ENCODE measurements around the gene STAMBPL1.
"Not testable (repeated sequence)": the region's sequence is repeated elsewhere in the genome, so short reads cannot be mapped to it uniquely, and the experiment has no call there.

Gene STAMBPL1

GRCh38 chr10:88857831-88858230 is 22.2 kb upstream of the STAMBPL1 start:
- DNase-seq (ENCODE audit: low read depth in 2 of 2) = no peak

GRCh38 chr10:88858491-88858890 is 21.6 kb upstream of the STAMBPL1 start:
- no peak for DNase-seq (ENCODE audit: low read depth in 2 of 2)

DNA sequence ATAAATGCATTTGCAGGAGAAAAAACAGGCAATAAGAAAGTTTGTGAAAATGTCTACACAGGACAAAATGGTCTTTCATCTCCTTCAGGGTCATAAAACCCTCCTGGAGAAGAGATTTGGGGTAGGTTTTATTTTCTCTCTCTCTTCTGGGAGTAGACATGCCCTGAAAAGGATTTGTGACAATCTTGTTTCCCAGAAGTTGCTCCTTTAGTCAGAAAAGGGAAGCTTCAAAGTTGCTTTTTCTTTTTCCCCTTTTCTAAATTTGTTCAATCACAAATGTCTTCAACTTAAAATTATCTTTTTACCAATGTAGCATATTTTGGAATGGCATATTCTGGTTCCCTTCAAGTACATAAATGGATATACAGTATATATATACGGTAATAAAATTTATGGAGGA is 19.0 kb upstream of the STAMBPL1 start:
- DNase-seq (ENCODE audit: low read depth in 2 of 2) = no peak

- DNase-seq (ENCODE audit: low read depth in 2 of 2) = no peak
Measured at GRCh38 chr10:88865281-88865876, 14.7 kb upstream of the STAMBPL1 start.

- DNase-seq (ENCODE audit: low read depth in 2 of 2) = no peak
Measured at GRCh38 chr10:88866454-88866853, 13.6 kb upstream of the STAMBPL1 start.

- no peak for DNase-seq (ENCODE audit: low read depth in 2 of 2)
Measured at GRCh38 chr10:88870089-88870488, 10.0 kb upstream of the STAMBPL1 start.

- DNase-seq (ENCODE audit: low read depth in 2 of 2) = no peak
Measured at GRCh38 chr10:88873757-88874156, 6.3 kb upstream of the STAMBPL1 start.

GRCh38 chr10:88874281-88874680 is 5.8 kb upstream of the STAMBPL1 start:
- DNase-seq (ENCODE audit: low read depth in 2 of 2) = no peak

- no peak for DNase-seq (ENCODE audit: low read depth in 2 of 2)
Measured at GRCh38 chr10:88875081-88875480, 5.0 kb upstream of the STAMBPL1 start.

DNA sequence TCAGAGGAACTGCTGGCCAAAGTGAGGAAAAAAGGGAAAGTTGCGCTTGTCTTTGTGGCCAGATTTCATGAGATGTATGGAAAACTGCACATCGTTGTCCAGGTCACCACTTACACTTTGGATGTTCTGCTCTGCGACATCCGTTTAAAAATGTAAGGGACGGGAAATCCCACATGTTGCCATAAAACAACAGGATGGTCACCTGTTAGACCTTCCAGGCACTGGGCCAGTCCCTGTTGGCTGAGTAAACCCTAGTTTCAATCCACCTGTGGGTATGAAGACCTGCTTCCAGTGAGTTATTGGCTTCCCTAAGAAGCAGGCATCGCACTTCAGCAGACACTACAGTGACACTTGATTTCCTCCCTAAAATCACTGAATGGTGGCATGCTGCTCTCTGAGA is 2.7 kb upstream of the STAMBPL1 start:
- DNase-seq (ENCODE audit: low read depth in 2 of 2) = no peak

GRCh38 chr10:88880282-88881076 is 434 bp downstream of the STAMBPL1 start:
- peak; percentile 45 to 59 for DNase-seq (ENCODE audit: low read depth in 2 of 2)

DNA sequence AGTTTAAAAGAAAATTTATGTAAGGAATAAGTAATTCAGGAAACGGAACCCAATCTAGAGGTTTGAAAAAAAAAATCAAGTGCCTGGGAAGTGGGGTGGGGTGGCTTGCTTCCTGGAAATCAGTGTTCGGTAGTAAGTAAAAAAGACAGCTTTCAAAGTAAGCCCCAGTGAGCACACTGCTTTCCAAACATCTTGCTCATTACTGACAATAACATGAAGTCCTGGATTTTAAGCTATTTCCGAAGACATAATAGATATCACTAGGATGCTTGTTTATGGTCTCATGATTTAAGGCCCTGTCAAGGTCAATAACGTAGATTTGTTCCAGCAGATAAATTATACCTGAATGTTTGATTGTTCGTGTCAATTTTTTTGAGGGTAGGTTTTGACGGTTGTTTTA is 1.3 kb downstream of the STAMBPL1 start:
- DNase-seq (ENCODE audit: low read depth in 2 of 2) = no peak

DNA sequence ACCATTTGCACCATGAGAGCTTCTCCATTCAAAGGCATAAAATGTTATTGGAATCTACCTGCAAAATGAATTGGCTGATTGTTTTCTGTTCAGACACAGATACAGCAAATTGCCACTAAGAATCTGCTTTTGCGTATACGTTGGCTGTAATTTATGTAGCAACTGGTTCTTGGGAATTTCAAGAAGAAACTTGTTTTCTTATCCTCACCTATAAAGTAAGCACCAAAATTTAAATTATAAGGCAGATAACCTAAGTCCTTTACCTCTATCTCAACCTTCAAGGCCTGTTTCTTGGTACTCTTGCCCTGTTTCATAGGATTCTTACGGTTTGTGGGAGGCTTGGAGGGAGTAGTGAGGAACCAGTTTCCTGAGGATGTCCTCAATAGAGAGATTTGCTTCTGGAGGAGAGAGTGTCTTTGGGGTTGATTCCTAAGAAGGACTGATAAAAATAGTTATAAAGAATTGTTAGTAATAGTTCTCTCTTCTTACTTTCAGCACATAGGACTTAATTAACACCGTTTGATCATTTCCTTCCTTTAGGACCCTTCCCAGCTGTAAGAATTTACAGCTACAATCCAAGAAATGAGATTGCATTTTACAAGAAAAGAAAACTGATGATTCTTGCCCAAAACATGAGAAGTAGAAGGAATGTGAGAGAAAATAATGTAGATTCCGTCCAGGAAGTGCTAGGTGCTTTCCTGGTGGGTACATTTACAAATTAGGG is 2.0 kb downstream of the STAMBPL1 start:
- no peak for DNase-seq (ENCODE audit: low read depth in 2 of 2)

DNA sequence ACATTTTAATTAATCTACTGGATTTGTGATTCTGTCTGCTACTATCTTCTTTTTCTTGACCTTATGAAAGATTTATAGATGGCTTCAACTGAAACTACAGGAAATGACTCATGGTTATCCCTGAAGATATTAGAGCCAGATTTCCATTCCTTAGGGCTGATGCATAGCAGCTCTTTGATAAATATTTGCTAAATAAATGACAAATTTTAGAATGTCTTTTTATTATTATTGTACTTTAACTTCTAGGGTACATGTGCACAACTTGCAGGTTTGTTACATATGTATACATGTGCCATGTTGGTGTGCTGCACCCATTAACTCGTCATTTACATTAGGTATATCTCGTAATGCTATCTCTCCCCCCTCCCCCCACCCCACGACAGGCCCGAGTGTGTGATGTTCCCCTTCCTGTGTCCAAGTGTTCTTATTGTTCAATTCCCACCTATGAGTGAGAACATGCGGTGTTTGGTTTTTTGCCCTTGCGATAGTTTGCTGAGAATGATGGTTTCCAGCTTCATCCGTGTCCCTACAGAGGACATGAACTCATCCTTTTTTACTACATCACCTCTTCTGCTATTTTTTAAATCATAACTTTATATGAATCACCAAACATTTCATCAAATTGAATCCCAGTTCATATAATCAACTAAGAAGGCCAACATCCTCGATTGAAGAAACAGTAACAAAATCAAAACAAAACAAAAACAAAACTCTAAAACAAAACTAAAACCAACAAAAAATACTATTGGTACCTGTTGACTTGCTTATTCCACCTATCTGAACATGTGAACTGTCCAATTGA is 2.8 kb downstream of the STAMBPL1 start:
- not testable (repeated sequence) for DNase-seq (ENCODE audit: low read depth in 2 of 2)

- no peak for DNase-seq (ENCODE audit: low read depth in 2 of 2)
Measured at GRCh38 chr10:88883448-88883809, 3.4 kb downstream of the STAMBPL1 start.

DNA sequence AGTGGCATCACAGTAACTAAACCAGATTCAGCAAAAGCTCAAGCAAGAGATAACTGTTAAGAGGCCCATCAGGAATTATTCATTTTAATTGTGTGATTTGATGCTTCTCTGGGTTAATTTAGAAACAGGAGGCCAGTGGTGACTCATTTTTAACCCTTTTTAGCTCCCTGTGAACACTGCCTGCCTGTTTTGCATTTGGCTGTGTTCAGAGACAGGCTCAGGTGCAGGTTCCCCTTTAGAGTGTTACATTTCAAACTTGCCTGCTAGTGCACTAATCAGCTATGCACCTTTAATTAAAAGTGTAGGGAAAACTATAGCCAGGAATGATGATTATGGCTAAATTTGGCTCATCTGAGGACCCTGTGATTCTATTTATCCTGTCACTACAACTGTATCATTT is 6.5 kb downstream of the STAMBPL1 start:
- DNase-seq (ENCODE audit: low read depth in 2 of 2) = no peak

DNA sequence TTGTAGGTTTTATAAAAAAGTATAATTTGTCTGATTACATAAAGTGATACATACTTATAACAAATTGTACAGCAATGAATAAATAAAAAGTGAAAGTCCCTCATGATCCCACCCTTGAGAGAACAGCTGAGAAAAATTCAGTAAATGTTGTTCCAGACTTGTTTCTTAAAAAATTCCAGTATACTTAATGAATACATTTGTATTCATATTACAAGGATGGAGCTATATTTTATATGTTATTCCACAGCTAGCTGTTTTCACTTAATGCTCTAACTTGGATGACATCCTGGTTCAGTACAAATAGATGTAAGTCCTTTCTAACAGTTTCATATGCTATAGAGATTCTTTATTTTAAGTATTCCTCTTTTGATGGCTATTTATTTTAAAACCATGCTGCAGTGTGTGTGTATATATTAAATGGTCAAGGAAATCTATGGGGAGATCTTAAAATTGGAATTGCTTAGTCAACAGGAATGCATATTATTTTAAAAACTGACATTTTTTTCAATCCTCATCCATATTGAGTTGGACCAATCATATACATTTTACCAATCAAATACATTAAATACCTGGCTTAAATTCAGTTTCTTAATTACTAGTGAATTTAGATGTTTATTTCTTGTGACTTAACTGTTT is 8.9 kb downstream of the STAMBPL1 start:
- no peak for DNase-seq (ENCODE audit: low read depth in 2 of 2)

DNA sequence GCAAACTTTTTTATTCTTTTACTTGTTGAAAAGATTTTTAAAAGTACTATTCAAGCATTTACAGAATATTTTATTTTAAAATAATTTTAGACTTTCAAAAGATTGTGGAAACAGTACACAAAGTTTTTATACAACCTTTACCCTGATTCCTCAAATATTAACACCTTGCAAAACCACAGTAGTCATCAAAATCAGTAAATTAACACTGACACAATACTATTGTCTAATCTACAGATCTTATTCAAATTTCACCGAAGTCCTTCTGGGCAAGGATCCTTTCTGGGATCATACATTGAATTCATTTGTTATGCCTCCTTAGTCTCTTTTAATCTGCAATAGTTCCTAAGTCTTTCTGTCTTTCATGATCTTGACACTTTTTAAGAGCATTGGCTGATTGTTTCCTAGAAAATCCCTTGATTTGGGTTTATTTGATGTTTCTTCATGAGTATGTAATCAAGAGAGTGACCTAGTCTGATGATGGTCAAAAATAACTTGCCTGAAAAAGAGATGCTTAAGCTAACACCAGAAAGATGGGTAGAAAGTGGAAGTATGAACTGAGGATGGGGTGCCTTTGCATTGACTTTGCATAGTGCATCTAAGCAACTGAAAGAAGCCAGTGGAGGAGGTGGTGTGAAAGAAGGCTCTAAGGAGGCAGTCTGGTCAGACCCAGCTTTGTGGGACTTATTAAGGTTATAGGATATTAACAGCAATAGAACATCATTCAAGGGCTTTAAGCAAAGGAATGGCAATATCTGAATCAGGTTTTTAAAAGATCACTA is 9.7 kb downstream of the STAMBPL1 start:
- no peak for DNase-seq (ENCODE audit: low read depth in 2 of 2)

- DNase-seq (ENCODE audit: low read depth in 2 of 2) = no peak
Measured at GRCh38 chr10:88890681-88891381, 10.8 kb downstream of the STAMBPL1 start.

All from activated CD4-positive, alpha-beta T cell treated with anti-CD3 and anti-CD28 coated beads for 24 hours (primary cell).